ENCODE results near the gene UBTD2. TPM values are rescaled to one million over a fixed set of nuclear protein-coding genes. Genes with fewer than 3 reads are reported as not detected.
"Not testable (repeated sequence)": the region's sequence is repeated elsewhere in the genome, so short reads cannot be mapped to it uniquely, and the experiment has no call there.

Gene UBTD2
- total RNA-seq = 1 to 10 TPM; 4.6 to 4.9 TPM

DNA sequence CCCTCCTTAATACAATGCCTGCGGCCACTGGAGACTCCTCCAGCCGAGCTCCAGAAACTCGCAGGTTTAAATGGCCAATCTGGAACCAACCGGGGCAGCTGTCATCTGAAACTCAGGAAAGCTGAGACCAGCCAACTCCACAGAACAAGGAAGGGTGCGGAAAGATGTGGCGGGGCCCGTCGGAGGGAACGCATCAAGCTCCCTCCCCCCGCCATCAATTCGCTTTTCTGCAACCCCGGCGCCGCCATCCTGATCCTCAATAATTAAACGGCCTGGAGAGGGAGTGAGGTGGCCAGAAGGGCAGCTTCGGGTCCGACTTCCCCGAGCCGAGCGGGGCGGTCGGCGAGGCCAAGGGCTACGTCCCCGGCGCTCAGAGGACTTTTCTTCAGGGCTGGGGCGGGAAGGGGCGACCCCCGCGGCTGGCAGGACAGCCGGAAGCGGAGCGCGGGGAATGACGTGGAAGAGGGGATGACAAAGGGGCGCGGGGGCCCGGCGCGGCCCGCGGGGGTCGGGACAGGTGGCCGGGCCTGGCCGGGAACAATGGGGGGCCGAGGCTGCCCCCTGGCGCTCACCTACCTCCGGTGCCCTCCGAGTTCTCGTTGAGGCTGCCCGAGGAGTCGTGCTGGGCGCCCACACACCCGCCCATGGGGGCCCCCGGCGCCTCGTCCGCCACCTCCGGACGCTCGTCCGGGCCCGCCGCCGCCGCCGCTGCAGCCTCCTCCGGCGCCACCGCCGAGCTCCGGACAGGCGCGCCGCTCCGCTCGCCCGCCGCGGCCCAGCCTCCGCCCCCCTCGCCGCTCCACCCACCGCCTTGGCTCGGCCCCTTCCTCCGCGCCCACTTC is at the start of gene UBTD2:
UBTD2 (minus strand) TSS at position 745 of the 842 bp plus-strand sequence; CDS start at position 646, 99 bp downstream.
- intact Hi-C loops (cut with micrococcal nuclease) = loop anchor here (2.0 to 5.0 kb wide), 4 partner anchors 58 to 896 kb away; partner anchors contain the start of genes FBXW11 and NPM1
- CTCF ChIA-PET = interaction anchor here (0.6 to 5.2 kb wide), 23 partner anchors 8 to 391 kb away, joined by 3 to 67 read pairs (median 5); partner anchors contain the start of gene STK10
- Mint-ChIP-seq H3K27me3 (no peaks in the 10 kb centered on the region), H3K27ac (no peak within 1 kb of the TSS), H3K36me3 (no peaks in the 10 kb centered on the region), H3K4me3 (peak within 1 kb of the TSS; percentile 79), H3K4me1 (ENCODE audit: low read depth) (peaks cover 26% of the 10 kb centered on the region), H3K9me3 (no peaks in the 10 kb centered on the region)
- peak; percentile 83 for DNase-seq
- POLR2A ChIA-PET = interaction anchor here (0.5 to 1.4 kb wide), 6 partner anchors 58 to 276 kb away, joined by 3 to 9 read pairs (median 4); partner anchors contain the start of gene FBXW11

GRCh38 chr5:172326901-172327300 is 43.3 kb upstream of the UBTD2 start:
- H3K36me3 Mint-ChIP-seq; CTCF ChIA-PET; intact Hi-C loops (cut with micrococcal nuclease); H3K4me3 Mint-ChIP-seq; H3K4me1 Mint-ChIP-seq (ENCODE audit: low read depth); H3K27ac Mint-ChIP-seq; H3K27me3 Mint-ChIP-seq; H3K9me3 Mint-ChIP-seq; DNase-seq: not testable (repeated sequence)
- POLR2A ChIA-PET = interaction anchor here (0.6 kb wide), 1 partner anchor 95 kb away, joined by 4 read pairs; no protein-coding TSS in a partner anchor

DNA sequence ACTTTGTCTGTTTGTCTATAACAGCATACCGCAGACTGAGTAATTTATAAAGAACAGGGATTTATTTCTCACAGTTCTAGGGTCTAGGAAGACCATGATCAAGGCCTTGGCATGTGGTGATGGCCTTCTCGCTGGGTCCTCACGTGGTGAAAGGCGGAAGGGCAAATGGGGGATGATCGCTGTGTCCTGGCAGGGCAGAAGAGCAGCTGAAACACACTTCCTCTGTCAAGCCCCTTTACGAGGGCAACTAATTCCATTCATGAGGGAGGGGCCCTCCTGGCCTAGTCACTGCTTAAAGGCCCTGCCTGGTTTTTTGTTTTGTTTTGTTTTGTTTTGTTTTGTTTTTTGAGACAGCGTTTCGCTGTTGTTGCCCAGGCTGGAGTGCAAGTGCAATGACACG is 41.9 kb upstream of the UBTD2 start:
- H3K9me3 Mint-ChIP-seq = no peaks in the 10 kb centered on the region
- DNase-seq = no peak
- ChIA-PET POLR2A (no interaction called here), CTCF (interaction anchor here (0.6 kb wide), 1 partner anchor 9 kb away, joined by 3 read pairs; no protein-coding TSS in a partner anchor)
- H3K27me3 Mint-ChIP-seq = no peaks in the 10 kb centered on the region
- no peak overlapping the region for H3K4me3 Mint-ChIP-seq
- peaks cover 3% of the 10 kb centered on the region for H3K4me1 Mint-ChIP-seq (ENCODE audit: low read depth)
- H3K36me3 Mint-ChIP-seq = no peaks in the 10 kb centered on the region
- intact Hi-C loops (cut with micrococcal nuclease) = no loop called here
- no peak overlapping the region for H3K27ac Mint-ChIP-seq

- no peak overlapping the region for H3K27ac Mint-ChIP-seq
These were observed 38.7 kb upstream of the UBTD2 start for GRCh38 chr5:172322028-172322965.

DNA sequence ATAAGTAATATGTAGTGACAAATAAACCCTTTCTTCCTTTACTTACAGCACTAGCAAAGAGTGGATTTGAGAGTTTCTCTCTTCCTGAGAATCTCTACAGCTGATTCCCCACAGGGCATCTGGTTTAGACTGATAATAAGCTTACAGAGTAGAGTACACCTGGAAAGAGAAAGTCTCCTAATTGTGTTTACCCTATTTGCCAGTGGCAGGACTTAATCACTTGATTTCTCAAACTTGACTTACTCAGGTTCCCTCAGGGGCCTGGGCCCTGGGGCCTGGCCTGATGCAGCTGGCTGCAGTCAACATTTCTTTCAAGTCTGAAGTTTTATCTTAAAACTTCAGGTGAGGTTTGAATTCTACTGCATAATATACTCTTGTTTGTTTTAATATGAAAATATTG is 38.0 kb upstream of the UBTD2 start:
- no peak overlapping the region for H3K4me3 Mint-ChIP-seq
- no peaks in the 10 kb centered on the region for H3K36me3 Mint-ChIP-seq
- no peaks in the 10 kb centered on the region for H3K9me3 Mint-ChIP-seq
- no peak for DNase-seq
- intact Hi-C loops (cut with micrococcal nuclease) = no loop called here
- no peak overlapping the region for H3K27ac Mint-ChIP-seq
- peaks cover 2% of the 10 kb centered on the region for H3K27me3 Mint-ChIP-seq
- CTCF ChIA-PET = no interaction called here
- POLR2A ChIA-PET = no interaction called here
- H3K4me1 Mint-ChIP-seq (ENCODE audit: low read depth) = peaks cover 3% of the 10 kb centered on the region

More at GRCh38 chr5:172322028-172322965, 38.7 kb upstream of the UBTD2 start:
- Mint-ChIP-seq H3K36me3 (no peaks in the 10 kb centered on the region), H3K9me3 (no peaks in the 10 kb centered on the region), H3K27me3 (peaks cover 2% of the 10 kb centered on the region), H3K4me3 (no peak overlapping the region), H3K4me1 (ENCODE audit: low read depth) (peaks cover 3% of the 10 kb centered on the region)
- CTCF ChIA-PET = no interaction called here
- no peak for DNase-seq
- POLR2A ChIA-PET = no interaction called here
- intact Hi-C loops (cut with micrococcal nuclease) = no loop called here

- CTCF ChIA-PET = interaction anchor here (1.2 kb wide), 1 partner anchor 14 kb away, joined by 4 read pairs; no protein-coding TSS in a partner anchor
- Mint-ChIP-seq H3K4me1 (ENCODE audit: low read depth) (peaks cover 3% of the 10 kb centered on the region), H3K36me3 (no peaks in the 10 kb centered on the region), H3K27ac (no peak overlapping the region), H3K4me3 (no peak overlapping the region), H3K9me3 (no peaks in the 10 kb centered on the region), H3K27me3 (peaks cover 2% of the 10 kb centered on the region)
- intact Hi-C loops (cut with micrococcal nuclease) = no loop called here
- DNase-seq = no peak
- POLR2A ChIA-PET = no interaction called here
These were observed 36.3 kb upstream of the UBTD2 start for GRCh38 chr5:172319708-172320441.

DNA sequence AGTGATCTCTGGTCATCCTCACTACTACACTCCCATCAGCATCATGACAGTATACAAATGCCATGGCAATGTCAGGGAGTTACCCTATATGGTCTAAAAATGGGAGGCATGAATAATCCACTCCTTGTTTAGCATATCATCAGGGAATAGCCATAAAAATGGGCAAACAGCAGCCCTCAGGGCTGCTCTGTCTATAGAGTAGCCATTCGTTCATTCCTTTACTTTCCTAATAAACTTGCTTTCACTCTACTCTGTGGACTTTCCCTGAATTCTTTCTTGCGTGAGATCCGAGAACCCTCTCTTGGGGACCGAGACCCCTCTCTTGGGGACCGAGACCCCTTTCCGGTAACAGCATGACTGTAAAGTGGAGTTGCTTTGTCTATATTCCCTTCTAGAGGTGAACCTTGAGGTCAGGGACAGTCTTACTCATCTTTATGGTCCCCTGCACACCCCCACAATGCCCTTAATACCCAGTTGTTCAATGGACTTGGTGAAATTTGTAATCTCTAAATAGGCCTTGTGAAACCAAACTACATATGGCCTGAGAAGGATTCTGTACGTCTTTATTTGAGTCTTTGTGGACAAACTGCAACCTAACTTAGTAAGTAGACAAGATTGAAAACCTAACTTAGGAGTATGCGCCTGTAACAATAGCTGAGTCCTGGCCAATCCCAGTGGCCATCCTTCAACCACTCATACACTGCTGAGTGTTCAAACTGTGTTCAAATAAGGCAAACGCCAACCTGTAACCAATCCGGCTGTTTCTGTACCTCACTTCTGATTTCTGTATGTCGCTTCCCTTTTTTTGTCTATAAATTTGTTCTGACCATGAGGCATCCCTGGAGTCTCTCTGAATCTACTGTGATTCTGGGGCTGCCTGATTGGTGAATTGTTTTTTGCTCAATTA is 32.3 kb upstream of the UBTD2 start:
- H3K4me1 Mint-ChIP-seq (ENCODE audit: low read depth) = no peaks in the 10 kb centered on the region
- no peak overlapping the region for H3K27ac Mint-ChIP-seq
- H3K36me3 Mint-ChIP-seq = no peaks in the 10 kb centered on the region
- H3K27me3 Mint-ChIP-seq = peaks cover 5% of the 10 kb centered on the region
- DNase-seq = no peak
- no peak overlapping the region for H3K4me3 Mint-ChIP-seq
- ChIA-PET CTCF (no interaction called here), POLR2A (no interaction called here)
- intact Hi-C loops (cut with micrococcal nuclease) = no loop called here
- no peaks in the 10 kb centered on the region for H3K9me3 Mint-ChIP-seq

DNA sequence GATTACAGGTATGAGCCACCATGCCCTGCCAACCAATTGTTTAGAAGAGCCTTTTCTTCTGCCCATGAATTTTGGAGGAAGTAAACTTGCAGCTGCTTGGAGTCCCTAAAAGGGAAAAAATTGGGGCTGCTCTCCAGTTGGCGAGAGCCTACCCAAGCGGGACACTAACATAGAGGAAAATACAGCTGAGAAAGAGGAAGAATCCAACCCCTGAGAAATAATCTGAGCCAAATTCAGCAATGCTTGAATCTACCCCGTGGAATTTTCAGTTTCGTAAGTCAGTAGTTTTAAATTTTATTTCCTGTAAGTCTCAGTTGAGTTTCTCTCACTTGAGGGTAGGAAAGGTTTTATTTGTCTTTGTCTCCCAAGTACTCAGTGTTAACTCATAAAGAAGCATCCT is 30.4 kb upstream of the UBTD2 start:
- POLR2A ChIA-PET = no interaction called here
- H3K4me1 Mint-ChIP-seq (ENCODE audit: low read depth) = no peaks in the 10 kb centered on the region
- CTCF ChIA-PET = no interaction called here
- no peaks in the 10 kb centered on the region for H3K36me3 Mint-ChIP-seq
- H3K4me3 Mint-ChIP-seq = no peak overlapping the region
- H3K27me3 Mint-ChIP-seq = peaks cover 5% of the 10 kb centered on the region
- intact Hi-C loops (cut with micrococcal nuclease) = no loop called here
- H3K9me3 Mint-ChIP-seq = no peaks in the 10 kb centered on the region
- no peak overlapping the region for H3K27ac Mint-ChIP-seq
- no peak for DNase-seq

- H3K4me3 Mint-ChIP-seq = no peak overlapping the region
- H3K4me1 Mint-ChIP-seq (ENCODE audit: low read depth) = no peaks in the 10 kb centered on the region
- H3K36me3 Mint-ChIP-seq = no peaks in the 10 kb centered on the region
- H3K27ac Mint-ChIP-seq = no peak overlapping the region
- intact Hi-C loops (cut with micrococcal nuclease) = no loop called here
- CTCF ChIA-PET = no interaction called here
- H3K27me3 Mint-ChIP-seq = peaks cover 5% of the 10 kb centered on the region
- DNase-seq = no peak
- H3K9me3 Mint-ChIP-seq = no peaks in the 10 kb centered on the region
- POLR2A ChIA-PET = no interaction called here
These were observed 28.7 kb upstream of the UBTD2 start for GRCh38 chr5:172312286-172312685.

GRCh38 chr5:172311605-172312004 is 28.0 kb upstream of the UBTD2 start:
- Mint-ChIP-seq H3K36me3 (no peaks in the 10 kb centered on the region), H3K9me3 (no peaks in the 10 kb centered on the region), H3K4me3 (no peak overlapping the region), H3K27me3 (peaks cover 5% of the 10 kb centered on the region), H3K4me1 (ENCODE audit: low read depth) (no peaks in the 10 kb centered on the region), H3K27ac (no peak overlapping the region)
- DNase-seq = no peak
- ChIA-PET CTCF (no interaction called here), POLR2A (no interaction called here)
- intact Hi-C loops (cut with micrococcal nuclease) = no loop called here

GRCh38 chr5:172311026-172311425 is 27.5 kb upstream of the UBTD2 start:
- ChIA-PET CTCF (no interaction called here), POLR2A (no interaction called here)
- no peak overlapping the region for H3K27ac Mint-ChIP-seq
- no peak overlapping the region for H3K4me3 Mint-ChIP-seq
- intact Hi-C loops (cut with micrococcal nuclease) = no loop called here
- no peaks in the 10 kb centered on the region for H3K36me3 Mint-ChIP-seq
- peaks cover 5% of the 10 kb centered on the region for H3K27me3 Mint-ChIP-seq
- H3K4me1 Mint-ChIP-seq (ENCODE audit: low read depth) = no peaks in the 10 kb centered on the region
- no peaks in the 10 kb centered on the region for H3K9me3 Mint-ChIP-seq
- DNase-seq = no peak

Data from activated CD4-positive, alpha-beta memory T cell treated with anti-CD3 and anti-CD28 coated beads for 36 hours (primary cell).